ENCODE results near the gene IL21.

DNA sequence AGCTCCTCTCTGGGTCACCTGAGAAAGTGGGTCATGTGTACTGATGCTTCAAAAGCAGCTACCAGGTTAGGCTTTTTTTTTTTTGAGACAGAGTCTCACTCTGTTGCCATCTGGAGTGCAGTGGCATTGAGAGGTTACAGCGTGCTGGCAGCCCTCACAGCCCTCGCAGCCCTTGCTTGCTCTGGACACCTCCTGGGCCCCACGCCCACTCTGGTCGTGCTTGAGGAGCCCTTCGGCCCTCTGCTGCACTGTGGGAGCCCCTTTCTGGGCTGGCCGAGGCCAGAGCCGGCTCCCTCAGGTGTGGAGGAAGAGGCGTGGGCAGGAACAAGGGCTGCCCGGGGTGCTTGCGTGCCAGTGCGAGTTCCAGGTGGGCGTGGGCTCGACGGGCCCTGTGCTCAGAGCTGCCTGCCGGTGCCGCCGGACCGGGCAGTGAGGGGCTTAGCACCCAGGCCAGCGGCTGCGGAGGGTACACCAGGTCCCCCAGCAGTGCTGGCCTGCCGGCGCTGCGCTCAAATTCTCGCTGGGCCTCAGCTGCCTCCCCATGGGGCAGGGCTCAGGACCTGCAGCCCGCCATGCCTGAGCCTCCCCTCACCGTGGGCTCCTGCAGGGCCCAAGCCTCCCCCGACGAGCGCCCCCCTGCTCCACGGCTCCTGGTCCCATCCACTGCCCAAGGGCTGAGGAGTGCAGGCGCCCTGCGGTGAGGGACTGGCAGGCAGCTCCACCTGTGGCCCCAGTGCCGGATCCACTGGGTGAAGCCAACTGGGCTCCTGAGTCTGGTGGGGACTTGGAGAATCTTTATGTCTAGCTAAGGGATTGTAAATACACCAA, 49.3 kb upstream of the IL21 start:
- TF ChIP-seq SIN3A (IDR thresholded peaks at IDR 0.05; ENCODE audit: borderline replicate concordance, low read depth, low read length) = no peak
- TF ChIP-seq EZH2 (conservative IDR thresholded peaks at IDR 0.05; ENCODE audit: low read depth, low read length) = no peak
- no peak for TF ChIP-seq RAD21 (CRISPR knock-in tag; IDR thresholded peaks at IDR 0.05)
- TF ChIP-seq, protein P1, sequence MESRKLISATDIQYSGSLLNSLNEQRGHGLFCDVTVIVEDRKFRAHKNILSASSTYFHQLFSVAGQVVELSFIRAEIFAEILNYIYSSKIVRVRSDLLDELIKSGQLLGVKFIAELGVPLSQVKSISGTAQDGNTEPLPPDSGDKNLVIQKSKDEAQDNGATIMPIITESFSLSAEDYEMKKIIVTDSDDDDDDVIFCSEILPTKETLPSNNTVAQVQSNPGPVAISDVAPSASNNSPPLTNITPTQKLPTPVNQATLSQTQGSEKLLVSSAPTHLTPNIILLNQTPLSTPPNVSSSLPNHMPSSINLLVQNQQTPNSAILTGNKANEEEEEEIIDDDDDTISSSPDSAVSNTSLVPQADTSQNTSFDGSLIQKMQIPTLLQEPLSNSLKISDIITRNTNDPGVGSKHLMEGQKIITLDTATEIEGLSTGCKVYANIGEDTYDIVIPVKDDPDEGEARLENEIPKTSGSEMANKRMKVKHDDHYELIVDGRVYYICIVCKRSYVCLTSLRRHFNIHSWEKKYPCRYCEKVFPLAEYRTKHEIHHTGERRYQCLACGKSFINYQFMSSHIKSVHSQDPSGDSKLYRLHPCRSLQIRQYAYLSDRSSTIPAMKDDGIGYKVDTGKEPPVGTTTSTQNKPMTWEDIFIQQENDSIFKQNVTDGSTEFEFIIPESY (CRISPR knock-in tag; IDR thresholded peaks at IDR 0.05) = no peak
- no peak for TF ChIP-seq JUND (CRISPR knock-in tag; IDR thresholded peaks at IDR 0.05)
- TF ChIP-seq, protein P2, sequence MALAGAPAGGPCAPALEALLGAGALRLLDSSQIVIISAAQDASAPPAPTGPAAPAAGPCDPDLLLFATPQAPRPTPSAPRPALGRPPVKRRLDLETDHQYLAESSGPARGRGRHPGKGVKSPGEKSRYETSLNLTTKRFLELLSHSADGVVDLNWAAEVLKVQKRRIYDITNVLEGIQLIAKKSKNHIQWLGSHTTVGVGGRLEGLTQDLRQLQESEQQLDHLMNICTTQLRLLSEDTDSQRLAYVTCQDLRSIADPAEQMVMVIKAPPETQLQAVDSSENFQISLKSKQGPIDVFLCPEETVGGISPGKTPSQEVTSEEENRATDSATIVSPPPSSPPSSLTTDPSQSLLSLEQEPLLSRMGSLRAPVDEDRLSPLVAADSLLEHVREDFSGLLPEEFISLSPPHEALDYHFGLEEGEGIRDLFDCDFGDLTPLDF (CRISPR knock-in tag; IDR thresholded peaks at IDR 0.05) = no peak
- TF ChIP-seq, protein P3, sequence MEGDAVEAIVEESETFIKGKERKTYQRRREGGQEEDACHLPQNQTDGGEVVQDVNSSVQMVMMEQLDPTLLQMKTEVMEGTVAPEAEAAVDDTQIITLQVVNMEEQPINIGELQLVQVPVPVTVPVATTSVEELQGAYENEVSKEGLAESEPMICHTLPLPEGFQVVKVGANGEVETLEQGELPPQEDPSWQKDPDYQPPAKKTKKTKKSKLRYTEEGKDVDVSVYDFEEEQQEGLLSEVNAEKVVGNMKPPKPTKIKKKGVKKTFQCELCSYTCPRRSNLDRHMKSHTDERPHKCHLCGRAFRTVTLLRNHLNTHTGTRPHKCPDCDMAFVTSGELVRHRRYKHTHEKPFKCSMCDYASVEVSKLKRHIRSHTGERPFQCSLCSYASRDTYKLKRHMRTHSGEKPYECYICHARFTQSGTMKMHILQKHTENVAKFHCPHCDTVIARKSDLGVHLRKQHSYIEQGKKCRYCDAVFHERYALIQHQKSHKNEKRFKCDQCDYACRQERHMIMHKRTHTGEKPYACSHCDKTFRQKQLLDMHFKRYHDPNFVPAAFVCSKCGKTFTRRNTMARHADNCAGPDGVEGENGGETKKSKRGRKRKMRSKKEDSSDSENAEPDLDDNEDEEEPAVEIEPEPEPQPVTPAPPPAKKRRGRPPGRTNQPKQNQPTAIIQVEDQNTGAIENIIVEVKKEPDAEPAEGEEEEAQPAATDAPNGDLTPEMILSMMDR (CRISPR knock-in tag; IDR thresholded peaks at IDR 0.05) = no peak
- TF ChIP-seq NR2C2 (CRISPR knock-in tag; IDR thresholded peaks at IDR 0.05; ENCODE audit: borderline replicate concordance) = no peak
- TF ChIP-seq, protein P4, sequence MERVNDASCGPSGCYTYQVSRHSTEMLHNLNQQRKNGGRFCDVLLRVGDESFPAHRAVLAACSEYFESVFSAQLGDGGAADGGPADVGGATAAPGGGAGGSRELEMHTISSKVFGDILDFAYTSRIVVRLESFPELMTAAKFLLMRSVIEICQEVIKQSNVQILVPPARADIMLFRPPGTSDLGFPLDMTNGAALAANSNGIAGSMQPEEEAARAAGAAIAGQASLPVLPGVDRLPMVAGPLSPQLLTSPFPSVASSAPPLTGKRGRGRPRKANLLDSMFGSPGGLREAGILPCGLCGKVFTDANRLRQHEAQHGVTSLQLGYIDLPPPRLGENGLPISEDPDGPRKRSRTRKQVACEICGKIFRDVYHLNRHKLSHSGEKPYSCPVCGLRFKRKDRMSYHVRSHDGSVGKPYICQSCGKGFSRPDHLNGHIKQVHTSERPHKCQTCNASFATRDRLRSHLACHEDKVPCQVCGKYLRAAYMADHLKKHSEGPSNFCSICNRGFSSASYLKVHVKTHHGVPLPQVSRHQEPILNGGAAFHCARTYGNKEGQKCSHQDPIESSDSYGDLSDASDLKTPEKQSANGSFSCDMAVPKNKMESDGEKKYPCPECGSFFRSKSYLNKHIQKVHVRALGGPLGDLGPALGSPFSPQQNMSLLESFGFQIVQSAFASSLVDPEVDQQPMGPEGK (CRISPR knock-in tag; IDR thresholded peaks at IDR 0.05) = no peak
- TF ChIP-seq ZNF292 (CRISPR knock-in tag; IDR thresholded peaks at IDR 0.05; ENCODE audit: borderline replicate concordance, low read depth) = no peak
- no peak for TF ChIP-seq ZNF567 (CRISPR knock-in tag; IDR thresholded peaks at IDR 0.05; ENCODE audit: borderline replicate concordance)
- TF ChIP-seq, protein P5, sequence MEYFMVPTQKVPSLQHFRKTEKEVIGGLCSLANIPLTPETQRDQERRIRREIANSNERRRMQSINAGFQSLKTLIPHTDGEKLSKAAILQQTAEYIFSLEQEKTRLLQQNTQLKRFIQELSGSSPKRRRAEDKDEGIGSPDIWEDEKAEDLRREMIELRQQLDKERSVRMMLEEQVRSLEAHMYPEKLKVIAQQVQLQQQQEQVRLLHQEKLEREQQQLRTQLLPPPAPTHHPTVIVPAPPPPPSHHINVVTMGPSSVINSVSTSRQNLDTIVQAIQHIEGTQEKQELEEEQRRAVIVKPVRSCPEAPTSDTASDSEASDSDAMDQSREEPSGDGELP (IDR thresholded peaks at IDR 0.05; ENCODE audit: borderline replicate concordance, low read depth) = no peak
